ENCODE results near the gene MYO9B.

MYO9B gene

DNA sequence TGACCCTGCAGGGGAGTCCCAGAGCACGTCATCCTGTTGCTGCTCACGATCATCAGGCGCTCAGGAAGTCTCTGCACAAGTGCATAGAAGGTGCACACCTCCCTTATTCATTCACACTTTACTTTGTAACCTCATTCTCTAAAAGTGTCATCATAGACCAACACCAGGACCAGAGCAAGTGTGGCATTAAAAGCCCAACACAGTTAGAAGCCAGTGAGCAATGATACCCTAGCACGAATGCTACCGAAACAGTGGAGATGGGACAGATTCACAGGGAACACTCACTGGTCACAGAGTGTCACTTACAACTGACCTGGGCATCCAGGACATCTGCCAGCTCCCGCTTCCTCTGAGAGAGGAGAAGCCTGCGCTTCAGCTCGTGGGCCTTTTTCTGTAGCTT is 17.3 kb upstream of the MYO9B start:
- Histone ChIP-seq H3K79me2 (ENCODE audit: control insufficient read depth, low read length) (peaks cover 25% of the 10 kb centered on the region), H3K9me3 (ENCODE audit: control insufficient read depth, insufficient read depth, low read length) (no peaks in the 10 kb centered on the region), H3K27ac (ENCODE audit: low read depth, low read length) (no peak overlapping the region), H3F3A (ENCODE audit: control insufficient read depth, insufficient read depth) (no peaks in the 10 kb centered on the region), H3K36me3 (ENCODE audit: control insufficient read depth, low read length) (peaks cover 91% of the 10 kb centered on the region), H3K4me2 (ENCODE audit: low read length) (no peak overlapping the region), H3K9me2 (replicated peaks; ENCODE audit: control insufficient read depth, low read length) (no peaks in the 10 kb centered on the region), H3K4me3 (ENCODE audit: low read length) (no peak overlapping the region), H4K20me1 (ENCODE audit: control insufficient read depth, insufficient read depth, low read depth, low read length) (no peaks in the 10 kb centered on the region; the same call in 1 of the 2 replicates), H3K4me1 (ENCODE audit: control insufficient read depth, low read length) (no peaks in the 10 kb centered on the region), H3K27me3 (ENCODE audit: control insufficient read depth, low read length) (no peaks in the 10 kb centered on the region)
- no peak for TF ChIP-seq CTCF (IDR thresholded peaks at IDR 0.05; ENCODE audit: low read depth, low read length, poor library complexity, severe bottlenecking)
- TF ChIP-seq EZH2phosphoT487 (IDR thresholded peaks at IDR 0.05; ENCODE audit: borderline replicate concordance, low read length) = no peak

GRCh38 chr19:17060802-17061201 is 14.8 kb upstream of the MYO9B start:
- no peak overlapping the region for H3K4me3 ChIP-seq (ENCODE audit: low read length)
- no peak overlapping the region for H3K4me2 ChIP-seq (ENCODE audit: low read length)
- no peak overlapping the region for H3K27ac ChIP-seq (ENCODE audit: low read depth, low read length)
- H3K79me2 ChIP-seq (ENCODE audit: control insufficient read depth, low read length) = peaks cover 50% of the 10 kb centered on the region
- H4K20me1 ChIP-seq (ENCODE audit: control insufficient read depth, insufficient read depth, low read depth, low read length) = peaks cover 16% of the 10 kb centered on the region
- H3K27me3 ChIP-seq (ENCODE audit: control insufficient read depth, low read length) = no peaks in the 10 kb centered on the region
- H3F3A ChIP-seq (ENCODE audit: control insufficient read depth, insufficient read depth) = no peaks in the 10 kb centered on the region
- no peaks in the 10 kb centered on the region for H3K9me3 ChIP-seq (ENCODE audit: control insufficient read depth, insufficient read depth, low read length)
- peaks cover 7% of the 10 kb centered on the region; the same call in 1 of the 2 replicates for H3K4me1 ChIP-seq (ENCODE audit: control insufficient read depth, low read length)
- H3K9me2 ChIP-seq (replicated peaks; ENCODE audit: control insufficient read depth, low read length) = no peaks in the 10 kb centered on the region
- TF ChIP-seq EZH2phosphoT487 (IDR thresholded peaks at IDR 0.05; ENCODE audit: borderline replicate concordance, low read length) = no peak
- no peak for TF ChIP-seq CTCF (IDR thresholded peaks at IDR 0.05; ENCODE audit: low read depth, low read length, poor library complexity, severe bottlenecking)
- H3K36me3 ChIP-seq (ENCODE audit: control insufficient read depth, low read length) = peaks cover 94% of the 10 kb centered on the region

GRCh38 chr19:17061205-17061604 is 14.4 kb upstream of the MYO9B start:
- no peaks in the 10 kb centered on the region for H3K9me3 ChIP-seq (ENCODE audit: control insufficient read depth, insufficient read depth, low read length)
- no peaks in the 10 kb centered on the region for H3F3A ChIP-seq (ENCODE audit: control insufficient read depth, insufficient read depth)
- H4K20me1 ChIP-seq (ENCODE audit: control insufficient read depth, insufficient read depth, low read depth, low read length) = peaks cover 16% of the 10 kb centered on the region
- peaks cover 7% of the 10 kb centered on the region; the same call in 1 of the 2 replicates for H3K4me1 ChIP-seq (ENCODE audit: control insufficient read depth, low read length)
- H3K36me3 ChIP-seq (ENCODE audit: control insufficient read depth, low read length) = peaks cover 94% of the 10 kb centered on the region
- no peak overlapping the region for H3K4me3 ChIP-seq (ENCODE audit: low read length)
- no peaks in the 10 kb centered on the region for H3K9me2 ChIP-seq (replicated peaks; ENCODE audit: control insufficient read depth, low read length)
- peaks cover 54% of the 10 kb centered on the region for H3K79me2 ChIP-seq (ENCODE audit: control insufficient read depth, low read length)
- no peak for TF ChIP-seq EZH2phosphoT487 (IDR thresholded peaks at IDR 0.05; ENCODE audit: borderline replicate concordance, low read length)
- no peak for TF ChIP-seq CTCF (IDR thresholded peaks at IDR 0.05; ENCODE audit: low read depth, low read length, poor library complexity, severe bottlenecking)
- no peaks in the 10 kb centered on the region for H3K27me3 ChIP-seq (ENCODE audit: control insufficient read depth, low read length)
- no peak overlapping the region for H3K27ac ChIP-seq (ENCODE audit: low read depth, low read length)
- H3K4me2 ChIP-seq (ENCODE audit: low read length) = no peak overlapping the region
